Lung (tissue), 12 donors: Measurements from ENCODE around the gene CEP104. TPM values are rescaled to one million over a fixed set of nuclear protein-coding genes. Genes with fewer than 3 reads are reported as not detected.

Experiments used
- ATAC-seq: fragments of 200-7000 bp; cut with Tn5 transposase; one replicate; pipeline ENCODE4 v1.9.1; 2020; ENCODE audit warnings: moderate number of reproducible peaks; ENCODE audit not compliant: insufficient read depth, low FRiP score
- DNase-seq, 3 donors: peaks; one replicate each; pipeline ENCODE4 v3.0.0-alpha.2; 2013 to 2017
- H3K27ac ChIP-seq, 2 donors: one replicate each; pipeline ENCODE4 v1.5.1; 2013; ENCODE audit warnings: mild to moderate bottlenecking in 2 of 2, moderate library complexity in 2 of 2, control low read depth in 1 of 2, inconsistent platforms in 1 of 2, low read depth in 1 of 2, low read length in 1 of 2
- H3K27me3 ChIP-seq, 3 donors: one replicate each; pipeline ENCODE4 v1.5.1; 2013; ENCODE audit warnings: low read length in 2 of 3; ENCODE audit not compliant: control insufficient read depth in 3 of 3, insufficient read depth in 3 of 3
- H3K36me3 ChIP-seq, 4 donors: one replicate each; pipeline ENCODE4 v1.5.1; 2013; ENCODE audit warnings: low read length in 4 of 4, mild to moderate bottlenecking in 1 of 4, moderate library complexity in 1 of 4; ENCODE audit not compliant: control insufficient read depth in 4 of 4, insufficient read depth in 4 of 4
- H3K4me1 ChIP-seq, 5 donors: one replicate each; pipeline ENCODE4 v1.5.1; 2013; ENCODE audit warnings: low read length in 5 of 5, mild to moderate bottlenecking in 2 of 5, moderate library complexity in 1 of 5; ENCODE audit not compliant: control insufficient read depth in 5 of 5, insufficient read depth in 5 of 5
- H3K4me3 ChIP-seq: one replicate; pipeline ENCODE4 v1.5.1; 2013; ENCODE audit warnings: mild to moderate bottlenecking, control low read depth, moderate library complexity
- H3K9ac ChIP-seq, 2 donors: one replicate each; pipeline ENCODE4 v1.5.1; 2013; ENCODE audit warnings: low read length in 2 of 2, control low read depth in 1 of 2; ENCODE audit not compliant: insufficient read depth in 1 of 2
- H3K9me3 ChIP-seq, 4 donors: one replicate each; pipeline ENCODE4 v1.5.1; 2013; ENCODE audit warnings: low read length in 3 of 4, mild to moderate bottlenecking in 1 of 4, moderate library complexity in 1 of 4; ENCODE audit not compliant: control insufficient read depth in 4 of 4, insufficient read depth in 3 of 4
- WGBS, 2 donors: extraction: QIAGEN DNeasy Blood & Tissue Kit; methylation state at CpG; one replicate each; pipeline ENCODE4 v1.1.7; 2013; 5-methylcytosine and 5-hydroxymethylcytosine counted together
- polyA plus RNA-seq, 2 donors: library from polyadenylated mRNA; stranded (reverse); fragments of 200-250 nt; gene quantifications; one replicate each; pipeline ENCODE4 v1.2.1, GENCODE V29; 2013
- total RNA-seq, 2 donors: library from RNA; depleted of rRNA in 1 of 2; stranded (reverse); fragments of >200 nt in 1 of 2; gene quantifications; one replicate each; pipeline ENCODE4 v1.2.1, GENCODE V29; 2014 to 2021
- TF ChIP-seq, protein P1 (sequence below): IDR thresholded peaks from 2 replicates; pipeline ENCODE4 v1.5.1; 2012; ENCODE audit warnings: mild to moderate bottlenecking; ENCODE audit errors: control extremely low read depth, extremely low read depth
- donor health status: control.
- donor health status: control.
- donor health status: Bipolar disorder and iron deficiency.
- donor health status: healthy.
- donor health status: DM: yes; HTN: yes; CAD: no.

The CEP104 gene
- total and polyA plus RNA-seq, 4 donors, result 8.9 to 56.5 (median 25.5) TPM

- TF ChIP-seq, protein P1, sequence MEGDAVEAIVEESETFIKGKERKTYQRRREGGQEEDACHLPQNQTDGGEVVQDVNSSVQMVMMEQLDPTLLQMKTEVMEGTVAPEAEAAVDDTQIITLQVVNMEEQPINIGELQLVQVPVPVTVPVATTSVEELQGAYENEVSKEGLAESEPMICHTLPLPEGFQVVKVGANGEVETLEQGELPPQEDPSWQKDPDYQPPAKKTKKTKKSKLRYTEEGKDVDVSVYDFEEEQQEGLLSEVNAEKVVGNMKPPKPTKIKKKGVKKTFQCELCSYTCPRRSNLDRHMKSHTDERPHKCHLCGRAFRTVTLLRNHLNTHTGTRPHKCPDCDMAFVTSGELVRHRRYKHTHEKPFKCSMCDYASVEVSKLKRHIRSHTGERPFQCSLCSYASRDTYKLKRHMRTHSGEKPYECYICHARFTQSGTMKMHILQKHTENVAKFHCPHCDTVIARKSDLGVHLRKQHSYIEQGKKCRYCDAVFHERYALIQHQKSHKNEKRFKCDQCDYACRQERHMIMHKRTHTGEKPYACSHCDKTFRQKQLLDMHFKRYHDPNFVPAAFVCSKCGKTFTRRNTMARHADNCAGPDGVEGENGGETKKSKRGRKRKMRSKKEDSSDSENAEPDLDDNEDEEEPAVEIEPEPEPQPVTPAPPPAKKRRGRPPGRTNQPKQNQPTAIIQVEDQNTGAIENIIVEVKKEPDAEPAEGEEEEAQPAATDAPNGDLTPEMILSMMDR, result no peak
- DNase-seq (no peak), ATAC-seq (no peak)
- H3K27ac ChIP-seq, result no peak overlapping the region
- WGBS, 2 donors, result 96 to 98% methylated on average over 11 of the region's 11 CpGs
- no peaks in the 10 kb centered on the region for H3K27me3 ChIP-seq
- no peak overlapping the region for H3K4me3 ChIP-seq
- no peaks in the 10 kb centered on the region for H3K4me1 ChIP-seq
- H3K9ac ChIP-seq, result no peak overlapping the region
- H3K36me3 ChIP-seq, result peaks cover 35 to 46% (median 41%) of the 10 kb centered on the region in 4 donors
- H3K9me3 ChIP-seq, result peaks cover 0 to 15% (median 3%) of the 10 kb centered on the region in 4 donors
These were observed 20.6 kb downstream of the CEP104 start for GRCh38 chr1:3836421-3836820.

DNA sequence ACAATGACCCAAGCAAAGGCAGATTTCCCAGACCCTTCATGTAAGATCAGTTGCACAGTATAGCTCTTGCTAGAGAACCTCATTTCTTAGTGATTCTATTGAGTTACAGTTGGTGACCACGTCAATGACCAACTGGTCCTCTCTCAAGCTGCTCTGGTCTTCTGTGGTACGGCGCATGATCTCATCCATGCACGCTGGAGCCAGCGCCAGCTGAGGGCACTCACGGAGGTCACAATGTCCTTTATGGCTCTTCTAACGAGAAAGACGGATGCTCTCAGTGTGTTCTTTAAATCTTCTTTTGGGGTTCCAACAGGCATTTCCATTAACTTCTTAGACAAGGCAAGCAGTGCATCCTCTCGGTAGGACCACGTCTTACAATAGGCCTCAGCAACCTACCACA is 22.3 kb downstream of the CEP104 start:
- DNase-seq, result no peak
- TF ChIP-seq, protein P1, result no peak

GRCh38 chr1:3831689-3832088 is 25.3 kb downstream of the CEP104 start:
- peaks cover 24 to 37% (median 32%) of the 10 kb centered on the region in 4 donors for H3K36me3 ChIP-seq

More for the DNA sequence above, 22.3 kb downstream of the CEP104 start:
- Histone ChIP-seq H3K4me3 (no peak overlapping the region), H3K4me1 (no peaks in the 10 kb centered on the region), H3K9ac (no peak overlapping the region), H3K9me3 (peaks cover 0 to 14% (median 3%) of the 10 kb centered on the region in 4 donors), H3K27me3 (no peaks in the 10 kb centered on the region), H3K27ac (no peak overlapping the region), H3K36me3 (peaks cover 38 to 46% (median 42%) of the 10 kb centered on the region in 4 donors)
- WGBS, 2 donors, result 92 to 96% methylated on average over 10 of the region's 10 CpGs
- no peak for ATAC-seq

More at GRCh38 chr1:3831689-3832088, 25.3 kb downstream of the CEP104 start:
- H3K27ac ChIP-seq, result no peak overlapping the region
- H3K4me1 ChIP-seq, result no peaks in the 10 kb centered on the region
- TF ChIP-seq, protein P1, result no peak
- WGBS, 2 donors, result 78 to 94% methylated on average over 6 of the region's 6 CpGs
- H3K27me3 ChIP-seq, result no peaks in the 10 kb centered on the region
- H3K4me3 ChIP-seq, result no peak overlapping the region
- H3K9me3 ChIP-seq, result peaks cover 0 to 1% (median 0%) of the 10 kb centered on the region in 4 donors
- DNase-seq (no peak), ATAC-seq (no peak)
- no peak overlapping the region for H3K9ac ChIP-seq
